H1 (cell line): ENCODE results near the gene LCAT. TPM values are rescaled to one million over a fixed set of nuclear protein-coding genes. Genes with fewer than 3 reads are reported as not detected.

Source experiments
- ASH2L ChIP-seq: fragments of 200-600, 300-600 bp; sonication (generic); IDR thresholded peaks from one replicate; pipeline ENCODE4 v1.7.1; 2017; ENCODE audit warnings: low read length
- CBX8 ChIP-seq: fragments of 300-800, 300-1000 bp; sonication (generic); IDR thresholded peaks from 2 replicates; pipeline ENCODE4 v1.7.1; 2016; ENCODE audit warnings: low read depth, low read length, borderline replicate concordance
- CHD1 ChIP-seq: IDR thresholded peaks from 2 replicates; pipeline ENCODE4 v1.6.1; 2012; ENCODE audit warnings: low read depth, low read length, improper control_type of control experiment
- CREB1 ChIP-seq: IDR thresholded peaks from 2 replicates; pipeline ENCODE4 v1.6.1; 2012; ENCODE audit warnings: inconsistent platforms
- HDAC2 ChIP-seq, 2 experiments: fragments of 300-600 bp in 1 of 2; sonication (generic) in 1 of 2; IDR thresholded peaks; 2 replicates each; pipeline ENCODE4 v1.6.1; 2011 to 2012; ENCODE audit warnings: low read depth in 2 of 2, low read length in 2 of 2, mild to moderate bottlenecking in 2 of 2, moderate library complexity in 2 of 2, borderline replicate concordance in 1 of 2, inconsistent platforms in 1 of 2
- PHF8 ChIP-seq: fragments of 200-600 bp; sonication (generic); conservative IDR thresholded peaks from 2 replicates; pipeline ENCODE4 v1.7.1; 2012; ENCODE audit warnings: low read depth, mild to moderate bottlenecking, inconsistent platforms, low read length, moderate library complexity
- POU5F1 ChIP-seq: IDR thresholded peaks from 2 replicates; pipeline ENCODE4 v1.6.1; 2011; ENCODE audit warnings: low read depth, mild to moderate bottlenecking, low read length, moderate library complexity
- RBBP5 ChIP-seq: IDR thresholded peaks from 2 replicates; pipeline ENCODE4 v1.7.1; 2012; ENCODE audit warnings: low read depth, mild to moderate bottlenecking, inconsistent platforms, low read length, moderate library complexity, borderline replicate concordance
- SIN3A ChIP-seq, 2 experiments: IDR thresholded peaks in 1 of 2; conservative IDR thresholded peaks in 1 of 2; 2 replicates each; pipeline ENCODE4 v1.6.1; 2011 to 2012; ENCODE audit warnings: low read length in 2 of 2, improper control_type of control experiment in 1 of 2, low read depth in 1 of 2, mild to moderate bottlenecking in 1 of 2
- TBP ChIP-seq: IDR thresholded peaks from 2 replicates; pipeline ENCODE4 v1.6.1; 2011; ENCODE audit warnings: low read depth, low read length, improper control_type of control experiment
- YY1 ChIP-seq: IDR thresholded peaks from 2 replicates; pipeline ENCODE4 v1.6.1; 2011; ENCODE audit warnings: low read depth, mild to moderate bottlenecking, low read length
- polyA plus RNA-seq, 7 experiments: library from polyadenylated mRNA; depleted of rRNA in 3 of 7; stranded (reverse) in 5 of 7; unstranded in 2 of 7; fragments of >200 nt in 5 of 7; fragments of 200-250 nt in 2 of 7; gene quantifications; 1 replicate in 5 of 7; 2 replicates in 1 of 7; 4 replicates in 1 of 7; pipeline versions ENCODE4 v1.2.1 to v1.2.3, GENCODE V29; 2011 to 2013; ENCODE audit warnings: missing spikeins in 2 of 7, mixed read lengths in 2 of 7
- total RNA-seq: library from RNA; stranded (reverse); fragmentation: NEBNext Ultra II Directional; extraction: Animal tissue kit (Norgen Biotek cat#: 25700); gene quantifications from 2 replicates; pipeline ENCODE4 v1.2.1, GENCODE V29; 2021
- TF ChIP-seq, protein P1 (sequence below): IDR thresholded peaks from 2 replicates; pipeline ENCODE4 v1.6.1; 2011; ENCODE audit warnings: low read depth, mild to moderate bottlenecking, low read length; ENCODE audit not compliant: insufficient read depth

The LCAT gene
- total and polyA plus RNA-seq, 2 of the 8 experiments (the other 6 are each of a cell fraction or from before 2014, with no cell fraction given) = 9.4 to 19.6 TPM

DNA sequence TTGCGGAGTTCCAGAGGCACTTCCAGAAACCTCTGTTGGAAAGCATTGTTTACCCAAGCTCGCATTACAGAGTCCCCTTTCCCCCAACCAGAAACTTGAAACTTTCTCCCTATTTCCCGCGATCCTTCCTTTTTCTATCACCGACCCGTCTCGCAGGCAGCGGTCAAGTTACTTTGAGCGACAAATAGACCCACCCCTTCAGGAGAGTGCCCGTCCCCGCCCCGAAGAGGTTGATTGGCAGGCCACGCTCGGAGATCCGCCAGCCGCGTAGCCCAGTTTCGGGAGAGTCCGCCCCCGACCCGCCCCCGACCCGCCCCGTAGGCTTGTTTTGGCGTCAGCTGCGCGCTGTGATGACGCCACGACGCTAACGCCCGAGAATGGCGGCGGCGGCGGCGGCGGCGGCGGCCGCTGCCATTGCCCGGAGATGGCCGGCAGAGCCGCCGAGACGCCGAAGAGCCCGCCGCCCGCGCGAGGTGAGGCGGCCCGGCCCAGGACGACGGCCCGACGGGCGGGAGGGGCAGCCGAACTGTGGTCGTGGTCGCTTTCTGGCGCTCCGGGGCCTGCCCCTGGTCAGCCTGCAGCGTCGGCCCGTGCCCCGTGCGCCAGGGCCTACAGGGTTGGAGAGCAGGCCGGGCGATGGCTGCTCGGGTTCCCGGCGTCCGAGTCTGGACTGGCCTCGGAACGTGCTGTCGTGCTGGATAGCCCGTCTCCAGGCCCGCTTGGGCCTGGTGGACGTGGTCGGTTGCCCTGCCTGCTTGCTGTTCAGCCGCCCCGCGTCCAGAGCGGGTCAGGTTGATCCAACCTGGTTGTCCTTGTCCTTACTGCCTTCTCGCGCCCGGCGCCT lies 50.8 kb downstream of the LCAT start, which contains the start of gene PSKH1 (continued):
- TF ChIP-seq, protein P1, sequence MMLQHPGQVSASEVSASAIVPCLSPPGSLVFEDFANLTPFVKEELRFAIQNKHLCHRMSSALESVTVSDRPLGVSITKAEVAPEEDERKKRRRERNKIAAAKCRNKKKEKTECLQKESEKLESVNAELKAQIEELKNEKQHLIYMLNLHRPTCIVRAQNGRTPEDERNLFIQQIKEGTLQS = peak; percentile 62
- TF ChIP-seq TBP (peak; percentile 45; the same call in 1 of the 2 replicates), PHF8 (peak; percentile 97), CHD1 (no peak), HDAC2 (IDR thresholded peaks at IDR 0.05; ENCODE audit: borderline replicate concordance in 1 of 2, low read depth in 2 of 2, low read length in 2 of 2) (no peak), YY1 (peak; percentile 89), CBX8 (no peak), SIN3A (conservative IDR thresholded peaks at IDR 0.05 in 1 of 2, IDR thresholded peaks at IDR 0.05 in 1 of 2; ENCODE audit: low read depth in 1 of 2, low read length in 2 of 2) (0 out of 4 replicates have a peak, but pooled peaks have one; percentile 31 to 49), ASH2L (peak; percentile 40), CREB1 (peak; percentile 98), RBBP5 (peak; percentile 80; the same call in 1 of the 2 replicates), POU5F1 (no peak)
